Measurements from ENCODE around the gene CACNB4.
A peak's percentile ranks its signal among the peaks of the same experiment; 100 is the strongest.

The CACNB4 gene

DNA sequence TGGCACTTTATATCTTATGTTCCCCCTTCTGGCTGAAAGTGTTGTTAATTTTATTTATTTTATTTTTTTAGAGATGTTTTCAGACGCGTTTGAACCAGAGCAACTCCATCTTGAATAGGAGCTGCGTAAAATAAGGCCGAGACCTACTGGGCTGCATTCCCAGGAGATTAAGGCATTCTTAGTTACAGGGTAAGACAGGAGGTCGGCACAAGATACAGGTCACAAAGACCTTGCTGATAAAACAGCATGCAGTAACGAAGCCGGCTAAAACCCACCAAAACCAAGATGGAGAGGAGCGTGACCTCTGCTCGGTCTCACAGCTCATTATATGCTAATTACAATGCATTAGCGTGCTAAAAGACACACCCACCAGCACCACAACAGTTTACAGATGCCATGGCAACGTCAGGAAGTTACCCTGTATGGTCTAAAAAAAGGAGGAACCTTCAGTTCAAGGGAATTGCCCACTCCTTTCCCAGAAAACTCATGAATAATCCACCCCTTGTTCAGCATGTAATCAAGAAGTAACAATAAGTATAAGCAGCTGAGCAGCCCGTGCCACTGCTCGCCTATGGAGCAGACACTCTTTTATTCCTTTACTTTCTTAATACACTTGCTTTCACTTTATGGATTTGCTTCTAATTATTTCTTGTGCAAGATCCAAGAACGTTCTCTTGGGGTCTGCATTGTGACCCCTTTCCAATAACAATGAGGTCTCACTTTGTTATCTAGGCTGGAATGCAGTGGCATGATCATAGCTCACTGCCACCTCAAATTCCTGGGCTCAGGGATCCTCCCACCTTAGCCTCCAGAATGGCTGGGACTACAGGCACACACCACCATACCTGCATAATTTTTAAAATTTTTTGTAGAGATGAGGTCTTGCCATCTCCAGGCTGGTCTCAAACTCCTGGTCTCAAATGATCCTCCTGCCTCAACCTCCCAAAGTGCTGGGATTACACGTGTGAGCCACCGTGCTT, 55.9 kb downstream of the CACNB4 start:
- no peak overlapping the region for H3K9ac ChIP-seq (ENCODE audit: insufficient read length, low read depth)
- H3K27me3 ChIP-seq (ENCODE audit: insufficient read depth, insufficient read length), result no peaks in the 10 kb centered on the region
- no peaks in the 10 kb centered on the region for H3K36me3 ChIP-seq (ENCODE audit: insufficient read depth, insufficient read length, low read length)
- peak; percentile 44 for DNase-seq (ENCODE audit: low read depth, low spot score)
- TF ChIP-seq ZNF274 (IDR thresholded peaks at IDR 0.05; ENCODE audit: low read depth, low read length), result no peak
- H3K9me3 ChIP-seq (ENCODE audit: insufficient read depth, low read length), result no peaks in the 10 kb centered on the region
- H3K4me3 ChIP-seq (ENCODE audit: insufficient read length, low read depth), result no peak overlapping the region
- H3K4me1 ChIP-seq (ENCODE audit: insufficient read depth, insufficient read length), result peaks cover 2% of the 10 kb centered on the region

DNA sequence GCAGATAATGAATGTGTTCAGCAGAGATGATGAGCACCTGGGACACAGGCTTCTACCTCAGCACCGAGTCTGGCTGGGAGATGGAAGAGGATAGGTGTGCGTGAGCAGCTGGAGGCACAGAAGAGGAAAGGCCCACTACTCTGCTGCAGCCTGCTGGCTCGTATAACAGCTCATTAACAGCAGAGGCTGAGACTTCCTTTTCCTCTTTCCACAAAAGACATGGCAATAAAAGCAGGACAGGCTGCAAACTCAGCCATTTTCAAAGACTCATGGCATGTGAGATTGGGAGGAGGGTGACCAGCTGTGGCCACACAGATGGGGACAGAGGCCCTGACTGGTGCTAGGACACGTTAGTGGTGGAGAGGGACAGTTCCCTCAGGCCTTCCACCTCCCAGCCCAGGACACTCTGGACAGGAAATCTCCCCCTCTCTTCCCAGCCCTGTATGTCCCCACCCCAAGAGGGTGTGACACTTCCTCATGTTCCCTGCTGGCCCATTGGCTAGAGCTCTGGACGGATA, 60.3 kb downstream of the CACNB4 start:
- no peak for DNase-seq (ENCODE audit: low read depth, low spot score)
- Histone ChIP-seq H3K9me3 (ENCODE audit: insufficient read depth, low read length) (no peaks in the 10 kb centered on the region), H3K36me3 (ENCODE audit: insufficient read depth, insufficient read length, low read length) (no peaks in the 10 kb centered on the region), H3K9ac (ENCODE audit: insufficient read length, low read depth) (no peak overlapping the region), H3K4me3 (ENCODE audit: insufficient read length, low read depth) (no peak overlapping the region), H3K4me1 (ENCODE audit: insufficient read depth, insufficient read length) (peaks cover 2% of the 10 kb centered on the region), H3K27me3 (ENCODE audit: insufficient read depth, insufficient read length) (no peaks in the 10 kb centered on the region)
- TF ChIP-seq YY1 (IDR thresholded peaks at IDR 0.05; ENCODE audit: insufficient read depth, insufficient read length) (no peak), SUZ12 (IDR thresholded peaks at IDR 0.05; ENCODE audit: extremely low read depth, insufficient read depth, insufficient read length) (no peak), ZNF274 (IDR thresholded peaks at IDR 0.05; ENCODE audit: low read depth, low read length) (no peak)

DNA sequence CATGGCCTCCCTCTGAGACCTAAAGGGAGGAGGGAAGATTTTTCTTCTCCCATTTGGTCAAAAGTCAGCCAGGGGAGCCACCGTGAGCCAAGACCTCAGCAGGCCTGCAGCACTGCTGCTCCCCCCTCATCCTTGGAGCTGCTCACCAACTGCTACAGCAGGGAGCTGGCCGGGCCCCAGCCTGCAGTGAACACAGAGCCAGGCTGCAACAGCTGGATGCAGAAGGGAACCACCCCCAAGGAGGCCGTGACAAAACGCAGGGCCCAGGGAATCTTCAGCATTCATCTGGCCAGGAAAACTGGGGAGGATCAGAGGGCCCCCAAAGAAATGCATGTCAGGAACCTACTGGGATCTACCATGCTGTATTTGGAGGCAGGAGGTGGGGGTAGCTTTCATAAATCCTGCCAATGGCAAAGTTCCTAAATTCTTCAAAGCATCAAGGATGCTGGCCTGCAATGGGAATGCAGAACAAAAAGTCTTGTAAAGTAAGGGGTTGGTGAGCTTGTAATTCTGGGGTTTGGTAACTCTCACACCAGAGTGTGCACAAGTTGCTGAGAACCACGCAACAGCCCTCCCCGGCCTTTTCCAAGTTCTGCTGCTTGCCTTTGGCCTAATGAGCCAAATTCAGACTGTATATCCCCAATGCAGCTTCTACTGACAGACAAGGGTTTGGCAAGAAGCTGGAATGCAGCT, 61.0 kb downstream of the CACNB4 start:
- Histone ChIP-seq H3K4me1 (ENCODE audit: insufficient read depth, insufficient read length) (peaks cover 6% of the 10 kb centered on the region), H3K36me3 (ENCODE audit: insufficient read depth, insufficient read length, low read length) (no peaks in the 10 kb centered on the region), H3K9me3 (ENCODE audit: insufficient read depth, low read length) (no peaks in the 10 kb centered on the region), H3K27me3 (ENCODE audit: insufficient read depth, insufficient read length) (no peaks in the 10 kb centered on the region), H3K9ac (ENCODE audit: insufficient read length, low read depth) (no peak overlapping the region), H3K4me3 (ENCODE audit: insufficient read length, low read depth) (no peak overlapping the region)
- no peak for DNase-seq (ENCODE audit: low read depth, low spot score)
- no peak for TF ChIP-seq SUZ12 (IDR thresholded peaks at IDR 0.05; ENCODE audit: extremely low read depth, insufficient read depth, insufficient read length)
- TF ChIP-seq YY1 (IDR thresholded peaks at IDR 0.05; ENCODE audit: insufficient read depth, insufficient read length), result no peak
- no peak for TF ChIP-seq ZNF274 (IDR thresholded peaks at IDR 0.05; ENCODE audit: low read depth, low read length)

DNA sequence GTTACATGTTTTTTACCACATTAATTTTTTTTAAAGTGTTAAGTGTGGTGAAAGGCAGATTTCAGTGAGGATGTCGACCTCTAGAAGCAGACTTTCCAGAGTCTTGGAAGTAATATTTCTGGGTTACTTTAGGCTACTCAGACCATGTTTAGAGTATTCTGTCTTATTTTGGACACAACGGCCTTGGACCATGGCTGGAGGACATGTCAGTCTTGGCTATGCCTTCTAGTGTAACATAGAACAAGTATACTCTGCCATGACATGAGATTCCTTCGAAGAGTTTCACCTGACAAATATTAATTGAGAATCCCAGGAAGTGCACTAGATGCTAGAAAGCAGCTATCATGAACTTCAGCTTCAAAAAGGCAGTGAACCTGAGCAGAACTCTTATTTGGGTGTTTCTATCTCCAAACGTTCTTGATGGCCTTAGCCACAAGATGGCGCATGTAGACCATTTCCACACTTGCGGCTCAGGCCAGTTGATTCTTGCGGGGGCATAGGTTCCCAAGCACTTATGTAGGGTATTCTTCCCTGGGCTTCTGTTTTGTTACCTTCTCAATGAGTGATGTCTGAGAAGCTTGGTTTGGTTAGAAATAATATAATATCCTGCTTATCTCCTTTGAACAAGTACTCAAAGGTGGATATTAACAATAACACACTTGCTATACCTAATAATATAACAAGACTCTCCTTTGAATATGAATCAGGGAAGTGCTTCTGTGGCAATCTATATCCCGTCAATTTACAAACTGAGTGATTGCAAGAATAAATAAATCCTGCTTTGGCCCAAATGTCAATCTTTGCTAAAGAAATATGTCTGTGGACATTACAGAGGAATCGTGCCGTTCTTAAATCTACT, 62.0 kb downstream of the CACNB4 start:
- no peak for TF ChIP-seq ZNF274 (IDR thresholded peaks at IDR 0.05; ENCODE audit: low read depth, low read length)
- TF ChIP-seq YY1 (IDR thresholded peaks at IDR 0.05; ENCODE audit: insufficient read depth, insufficient read length), result no peak
- TF ChIP-seq SUZ12 (IDR thresholded peaks at IDR 0.05; ENCODE audit: extremely low read depth, insufficient read depth, insufficient read length), result no peak
- H3K9me3 ChIP-seq (ENCODE audit: insufficient read depth, low read length), result no peaks in the 10 kb centered on the region
- H3K36me3 ChIP-seq (ENCODE audit: insufficient read depth, insufficient read length, low read length), result no peaks in the 10 kb centered on the region
- no peak overlapping the region for H3K4me3 ChIP-seq (ENCODE audit: insufficient read length, low read depth)
- peak; percentile 82 for DNase-seq (ENCODE audit: low read depth, low spot score)
- no peaks in the 10 kb centered on the region for H3K27me3 ChIP-seq (ENCODE audit: insufficient read depth, insufficient read length)
- H3K9ac ChIP-seq (ENCODE audit: insufficient read length, low read depth), result no peak overlapping the region
- H3K4me1 ChIP-seq (ENCODE audit: insufficient read depth, insufficient read length), result peaks cover 7% of the 10 kb centered on the region

DNA sequence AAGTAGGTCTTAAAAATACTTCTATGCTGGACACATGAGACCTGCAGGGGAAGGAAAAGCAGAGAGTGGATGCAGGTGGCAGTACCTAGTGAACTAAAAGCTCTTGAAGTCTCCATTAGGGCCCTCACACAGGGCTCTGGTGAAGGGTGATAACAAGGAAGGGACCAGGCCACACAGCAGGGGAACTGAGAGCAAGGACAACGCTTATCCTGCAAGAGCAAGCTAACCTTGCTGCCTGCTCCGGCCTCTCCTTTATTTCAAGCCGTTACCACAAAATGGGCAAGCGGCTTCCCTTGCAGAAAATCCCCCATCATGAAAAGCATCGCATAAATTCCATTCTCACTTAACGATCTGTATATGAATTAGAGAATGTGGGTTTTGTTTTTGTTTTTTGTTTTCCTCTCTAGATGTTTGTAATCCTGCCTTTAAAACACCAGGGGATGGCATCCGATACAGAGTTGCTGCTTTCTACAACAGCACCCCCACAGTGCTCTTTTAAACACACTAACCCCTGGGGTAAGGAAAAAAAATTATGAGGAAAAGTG, 64.5 kb downstream of the CACNB4 start:
- Histone ChIP-seq H3K9ac (ENCODE audit: insufficient read length, low read depth) (no peak overlapping the region), H3K9me3 (ENCODE audit: insufficient read depth, low read length) (no peaks in the 10 kb centered on the region), H3K36me3 (ENCODE audit: insufficient read depth, insufficient read length, low read length) (no peaks in the 10 kb centered on the region), H3K4me1 (ENCODE audit: insufficient read depth, insufficient read length) (peaks cover 7% of the 10 kb centered on the region), H3K4me3 (ENCODE audit: insufficient read length, low read depth) (no peak overlapping the region), H3K27me3 (ENCODE audit: insufficient read depth, insufficient read length) (no peaks in the 10 kb centered on the region)
- no peak for DNase-seq (ENCODE audit: low read depth, low spot score)
- no peak for TF ChIP-seq YY1 (IDR thresholded peaks at IDR 0.05; ENCODE audit: insufficient read depth, insufficient read length)

DNA sequence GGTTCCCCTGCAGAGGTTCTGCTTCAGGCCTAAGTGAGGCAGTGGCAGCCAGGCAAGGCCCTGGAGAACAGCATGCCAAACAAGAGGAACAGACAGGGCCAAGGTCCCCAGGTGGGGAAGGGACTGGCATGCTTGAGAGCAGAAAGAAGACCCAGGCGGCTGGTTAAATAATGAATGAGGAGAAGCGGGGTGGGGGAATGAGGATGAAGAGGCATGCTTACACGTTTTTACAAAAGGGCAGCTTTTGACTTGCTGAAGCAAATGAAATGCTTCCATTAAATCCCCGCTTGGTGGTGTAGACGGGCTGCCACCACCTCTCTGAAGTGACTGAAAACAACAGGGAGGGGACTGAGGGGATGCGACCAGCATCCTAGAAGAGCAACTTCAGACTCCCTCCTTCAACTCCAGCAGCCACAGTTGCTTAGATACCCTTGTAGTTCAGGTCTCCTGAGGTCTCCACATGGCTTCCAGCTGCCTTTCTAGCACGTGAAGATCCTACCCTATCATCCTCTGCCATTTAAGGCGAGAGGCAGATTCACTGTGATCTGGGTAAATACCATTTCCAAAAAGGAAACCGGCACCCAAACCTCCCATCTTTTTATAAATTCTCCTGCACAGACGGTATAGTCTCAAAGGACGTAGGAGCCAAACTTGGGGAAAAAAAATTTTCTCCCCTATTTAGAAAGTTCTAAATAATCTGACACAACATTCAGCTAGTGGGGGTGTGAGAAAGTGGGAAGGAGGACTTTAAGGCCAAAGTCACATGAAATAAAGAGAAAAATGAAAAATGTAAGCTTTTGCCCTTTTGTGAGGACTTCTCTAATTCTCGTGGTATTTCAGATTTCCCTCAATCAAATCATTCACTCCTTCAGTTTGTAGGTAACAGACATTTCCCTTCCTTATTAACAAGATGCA, 65.6 kb downstream of the CACNB4 start:
- Histone ChIP-seq H3K9ac (ENCODE audit: insufficient read length, low read depth) (no peak overlapping the region), H3K9me3 (ENCODE audit: insufficient read depth, low read length) (no peaks in the 10 kb centered on the region), H3K36me3 (ENCODE audit: insufficient read depth, insufficient read length, low read length) (no peaks in the 10 kb centered on the region), H3K27me3 (ENCODE audit: insufficient read depth, insufficient read length) (no peaks in the 10 kb centered on the region), H3K4me1 (ENCODE audit: insufficient read depth, insufficient read length) (peaks cover 5% of the 10 kb centered on the region), H3K4me3 (ENCODE audit: insufficient read length, low read depth) (no peak overlapping the region)
- TF ChIP-seq ZNF274 (IDR thresholded peaks at IDR 0.05; ENCODE audit: low read depth, low read length) (no peak), YY1 (IDR thresholded peaks at IDR 0.05; ENCODE audit: insufficient read depth, insufficient read length) (no peak), SUZ12 (IDR thresholded peaks at IDR 0.05; ENCODE audit: extremely low read depth, insufficient read depth, insufficient read length) (no peak)
- DNase-seq (ENCODE audit: low read depth, low spot score), result no peak
